ENCODE measurements around the gene CHST2. TPM values are rescaled to one million over a fixed set of nuclear protein-coding genes. Genes with fewer than 3 reads are reported as not detected.
A peak's percentile ranks its signal among the peaks of the same experiment; 100 is the strongest.
"Not testable (repeated sequence)": the region's sequence is repeated elsewhere in the genome, so short reads cannot be mapped to it uniquely, and the experiment has no call there.

The CHST2 gene
- total RNA-seq (ENCODE audit: insufficient read depth, low replicate concordance): 17.3 TPM

GRCh38 chr3:143119009-143119914, at the start of gene CHST2:
Gene CHST2, plus strand, starts transcription at chr3:143119771. Its CDS starts 1,046 bp downstream, at chr3:143120817.
- peak; percentile 83 for DNase-seq (ENCODE audit: low spot score)

- no peak for DNase-seq (ENCODE audit: low spot score)
Observed at GRCh38 chr3:143070977-143071551, 48.5 kb upstream of the CHST2 start.

- no peak for DNase-seq (ENCODE audit: low spot score)
Observed at GRCh38 chr3:143071776-143072175, 47.8 kb upstream of the CHST2 start.

GRCh38 chr3:143072298-143073020, 47.1 kb upstream of the CHST2 start:
- not testable (repeated sequence) for DNase-seq (ENCODE audit: low spot score)

- not testable (repeated sequence) for DNase-seq (ENCODE audit: low spot score)
Observed at GRCh38 chr3:143073541-143073940, 46.0 kb upstream of the CHST2 start.

- not testable (repeated sequence) for DNase-seq (ENCODE audit: low spot score)
Observed at GRCh38 chr3:143073983-143074382, 45.6 kb upstream of the CHST2 start.

GRCh38 chr3:143078883-143079282, 40.7 kb upstream of the CHST2 start:
- no peak for DNase-seq (ENCODE audit: low spot score)

- no peak for DNase-seq (ENCODE audit: low spot score)
Observed at GRCh38 chr3:143080196-143080595, 39.4 kb upstream of the CHST2 start.

GRCh38 chr3:143081365-143081764, 38.2 kb upstream of the CHST2 start:
- DNase-seq (ENCODE audit: low spot score): no peak

GRCh38 chr3:143081844-143082778, 37.5 kb upstream of the CHST2 start:
- no peak for DNase-seq (ENCODE audit: low spot score)

- DNase-seq (ENCODE audit: low spot score): no peak
Observed at GRCh38 chr3:143083781-143084180, 35.8 kb upstream of the CHST2 start.

- DNase-seq (ENCODE audit: low spot score): peak; percentile 24
Observed at GRCh38 chr3:143084856-143085731, 34.5 kb upstream of the CHST2 start.

GRCh38 chr3:143088835-143089234, 30.7 kb upstream of the CHST2 start:
- DNase-seq (ENCODE audit: low spot score): no peak

- DNase-seq (ENCODE audit: low spot score): no peak
Observed at GRCh38 chr3:143089965-143090364, 29.6 kb upstream of the CHST2 start.

- no peak for DNase-seq (ENCODE audit: low spot score)
Observed at GRCh38 chr3:143090486-143090885, 29.1 kb upstream of the CHST2 start.

- DNase-seq (ENCODE audit: low spot score): no peak
Observed at GRCh38 chr3:143090976-143091837, 28.4 kb upstream of the CHST2 start.

- DNase-seq (ENCODE audit: low spot score): no peak
Observed at GRCh38 chr3:143092191-143092590, 27.4 kb upstream of the CHST2 start.

GRCh38 chr3:143095813-143096212, 23.8 kb upstream of the CHST2 start:
- DNase-seq (ENCODE audit: low spot score): no peak

Measured in umbilical cord (tissue), 2 donors.